C1 segment of cervical spinal cord (tissue), 14 donors: ENCODE measurements around the gene SIAH2.

Experiments
- DNase-seq, 14 donors: peaks; one replicate each; lab custom pipeline; 2025; lab: John Stamatoyannopoulos, UW

SIAH2 gene

DNA sequence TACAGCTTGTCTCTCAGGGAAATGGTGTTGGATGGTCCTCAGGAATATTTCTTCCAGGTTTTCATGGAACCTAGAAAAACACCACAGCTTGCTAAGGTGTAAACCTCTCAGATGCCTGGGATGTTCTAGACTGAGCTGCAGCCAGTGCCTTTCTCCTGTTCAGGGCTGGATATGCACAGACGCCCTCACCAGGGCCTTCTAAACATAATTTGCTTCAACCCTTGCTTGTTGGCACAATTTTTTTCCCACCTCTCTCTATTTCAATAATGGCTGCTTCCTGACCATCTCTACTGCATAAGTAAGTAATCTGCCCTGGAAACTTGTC is 28.2 kb downstream of the SIAH2 start:
- DNase-seq: no peak

DNA sequence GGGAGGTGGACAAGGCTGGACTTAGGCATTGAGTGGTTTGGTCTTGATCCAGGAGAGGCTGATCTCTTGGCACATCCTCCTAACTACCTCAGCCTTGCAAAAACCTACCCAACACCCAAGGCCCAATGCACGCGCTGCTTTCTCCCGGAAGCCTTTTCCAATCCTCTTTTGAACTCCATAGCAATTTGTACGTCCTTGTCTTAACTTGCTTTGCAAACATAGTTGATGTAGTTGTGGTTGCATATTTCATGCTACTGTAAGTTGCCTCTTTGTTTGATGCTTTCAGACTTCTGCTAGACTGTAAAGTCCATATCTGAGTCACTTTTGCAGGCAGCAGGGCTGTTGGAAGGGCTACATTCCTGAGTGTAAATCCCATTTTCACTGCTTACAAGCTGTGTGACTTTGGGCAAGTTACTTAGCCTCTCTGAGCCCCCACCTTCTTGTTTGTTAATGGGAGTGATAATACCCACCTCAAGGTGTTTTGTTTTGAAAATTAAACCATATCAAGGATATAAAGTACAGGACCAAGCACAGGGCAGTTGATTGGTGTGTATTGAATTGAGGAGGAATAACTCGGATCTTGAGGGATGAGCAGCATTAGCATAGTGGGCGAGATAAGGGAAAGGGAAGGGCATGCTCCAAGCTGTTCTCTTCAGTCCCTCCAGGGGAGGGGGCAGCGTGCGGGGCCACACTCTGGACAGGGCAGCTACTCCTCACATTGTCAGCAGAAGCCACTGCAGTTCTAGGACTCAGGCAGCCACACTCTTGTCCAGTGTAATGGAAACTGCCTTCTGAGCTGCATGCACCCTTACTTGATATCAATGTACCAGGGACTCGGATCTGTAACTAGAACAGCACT is 28.8 kb downstream of the SIAH2 start:
- no peak for DNase-seq

- DNase-seq: no peak
These were observed 29.5 kb downstream of the SIAH2 start for GRCh38 chr3:150733373-150733935.

GRCh38 chr3:150729682-150730360 is 33.1 kb downstream of the SIAH2 start:
- no peak for DNase-seq

DNA sequence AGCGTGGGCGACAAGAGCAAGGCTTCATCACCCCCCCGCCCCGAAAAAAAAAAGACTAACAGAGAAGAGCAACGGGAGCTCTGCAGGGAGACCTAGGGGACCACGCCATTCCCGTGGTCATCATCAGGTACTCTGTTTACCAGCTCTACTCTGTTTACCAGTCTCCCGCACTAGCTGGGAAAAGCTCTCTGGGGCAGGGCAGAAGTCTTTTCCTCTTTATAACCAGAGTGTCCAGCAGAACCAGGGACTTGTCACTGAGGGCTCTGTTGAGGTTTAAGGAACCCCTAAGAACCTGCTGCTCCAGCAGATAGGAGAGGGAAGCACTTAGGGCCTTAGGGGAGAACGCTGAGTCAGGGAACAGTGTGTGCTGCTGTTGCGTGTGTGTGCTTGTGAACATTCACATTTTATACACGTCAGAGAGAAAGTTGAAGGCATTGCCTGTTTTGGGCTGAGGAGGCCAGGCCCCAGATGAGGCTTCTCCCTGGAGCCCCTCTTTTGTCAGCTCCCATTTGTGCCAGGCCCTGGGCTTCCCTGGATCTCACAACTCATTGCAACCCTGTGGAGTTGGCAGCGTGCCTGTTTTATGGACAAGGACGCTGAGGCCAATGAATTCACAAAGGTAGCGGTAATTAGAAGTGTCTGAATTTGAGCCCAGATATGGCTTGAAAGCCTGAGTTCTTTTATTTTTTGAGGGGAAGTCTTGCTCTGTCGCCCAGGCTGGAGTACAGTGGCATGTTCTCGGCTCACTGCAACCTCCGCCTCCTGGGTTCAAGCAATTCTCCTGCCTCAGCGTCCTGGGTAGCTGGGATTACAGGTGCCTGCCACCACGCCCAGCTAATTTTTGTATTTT is 35.1 kb downstream of the SIAH2 start:
- DNase-seq: no peak

DNA sequence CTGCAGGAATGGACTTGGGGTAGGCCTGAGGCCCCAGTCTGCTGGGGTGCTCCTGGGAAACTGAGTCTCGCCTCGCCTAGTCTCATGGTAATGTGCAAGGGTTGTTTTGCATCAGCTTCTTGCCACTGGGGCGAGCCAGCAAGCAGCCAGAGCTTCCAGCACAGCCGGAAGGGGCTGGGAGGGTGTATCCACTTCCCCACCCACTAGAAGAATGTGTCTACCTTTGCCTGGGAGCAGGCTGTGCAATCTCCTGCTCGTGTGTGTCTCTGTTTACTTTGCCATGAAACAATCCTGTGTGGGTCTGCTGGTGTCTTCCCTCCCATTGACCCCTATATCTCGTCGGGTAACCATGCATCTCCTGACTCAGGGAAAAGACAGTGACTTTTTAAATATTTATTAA is 37.4 kb downstream of the SIAH2 start:
- DNase-seq: no peak

DNA sequence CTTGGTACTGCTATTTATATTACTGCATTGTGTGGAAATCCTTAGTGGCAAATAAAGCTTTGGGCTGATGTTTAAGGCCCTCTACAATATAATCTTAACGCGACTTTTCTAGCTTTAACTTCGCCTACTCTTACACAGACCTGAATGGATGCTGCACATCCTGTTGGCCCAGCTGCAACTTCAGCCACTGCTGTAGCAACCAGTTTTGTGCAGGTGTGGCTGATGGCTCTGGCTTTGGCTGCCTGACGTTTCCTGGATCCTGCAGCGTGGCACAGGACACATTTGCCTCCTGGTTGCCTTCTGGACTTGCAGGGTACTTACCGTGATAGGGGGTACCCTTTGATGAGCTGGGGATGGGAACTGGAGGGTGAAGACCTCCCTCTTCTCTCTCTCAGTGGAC is 39.0 kb downstream of the SIAH2 start:
- DNase-seq: no peak

DNA sequence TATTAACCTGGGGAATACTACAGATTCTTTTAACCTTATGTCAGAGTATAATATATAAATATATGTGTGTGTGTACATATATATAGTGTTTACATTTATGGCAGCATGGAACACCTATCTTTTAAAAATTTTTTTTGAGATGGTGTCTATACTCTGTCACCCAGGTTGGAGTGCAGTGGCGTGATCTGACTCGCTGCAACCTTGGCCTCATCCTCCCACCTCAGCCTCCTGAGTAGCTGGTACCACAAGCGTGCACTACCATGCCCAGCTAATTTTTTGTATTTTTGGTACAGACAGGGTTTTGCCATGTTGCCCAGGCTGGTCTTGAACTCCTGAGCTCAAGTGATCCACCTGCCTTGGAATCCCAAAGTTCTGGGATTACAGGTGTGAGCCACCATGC is 40.7 kb downstream of the SIAH2 start:
- no peak for DNase-seq

DNA sequence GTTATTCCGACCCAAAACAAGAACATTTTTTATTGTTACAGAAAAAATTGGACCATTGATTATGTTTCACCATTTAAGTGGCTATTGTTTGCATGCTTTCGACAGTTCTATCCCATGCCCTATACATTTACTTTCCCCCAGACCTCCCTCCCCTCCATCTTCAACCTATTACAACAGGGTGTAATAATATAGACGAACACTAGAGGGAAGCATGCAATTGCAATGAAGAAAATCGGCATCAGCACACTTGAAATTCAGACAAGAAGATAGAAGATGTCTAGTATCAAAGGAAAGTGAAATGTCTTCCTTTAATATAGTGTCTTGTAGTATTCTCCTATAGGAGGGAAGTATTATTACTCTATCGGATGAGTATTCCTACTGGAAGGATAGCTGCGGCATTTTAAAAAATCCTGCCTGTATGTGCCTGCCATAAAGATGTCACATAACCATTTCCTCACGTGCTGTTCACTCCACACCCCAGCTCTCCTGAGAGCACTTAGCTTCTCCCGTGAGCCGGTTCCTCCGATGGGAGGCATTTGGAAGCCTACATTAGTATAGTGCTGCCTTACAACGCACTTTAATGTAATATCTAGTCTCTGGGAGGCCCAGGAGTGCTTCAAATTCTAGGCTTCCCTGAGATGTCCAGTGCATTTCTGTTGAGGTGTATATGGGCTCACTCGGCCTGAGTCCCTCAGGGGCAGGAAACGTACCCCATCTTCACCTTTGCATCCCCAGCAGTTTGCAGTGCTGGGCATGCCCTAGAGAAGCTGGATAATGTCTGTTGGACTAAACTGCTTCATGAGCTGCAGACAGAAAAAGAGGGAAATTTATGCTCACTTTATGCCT is 41.5 kb downstream of the SIAH2 start:
- peak in 2 of 14 donors; percentile 12 to 60 for DNase-seq

DNA sequence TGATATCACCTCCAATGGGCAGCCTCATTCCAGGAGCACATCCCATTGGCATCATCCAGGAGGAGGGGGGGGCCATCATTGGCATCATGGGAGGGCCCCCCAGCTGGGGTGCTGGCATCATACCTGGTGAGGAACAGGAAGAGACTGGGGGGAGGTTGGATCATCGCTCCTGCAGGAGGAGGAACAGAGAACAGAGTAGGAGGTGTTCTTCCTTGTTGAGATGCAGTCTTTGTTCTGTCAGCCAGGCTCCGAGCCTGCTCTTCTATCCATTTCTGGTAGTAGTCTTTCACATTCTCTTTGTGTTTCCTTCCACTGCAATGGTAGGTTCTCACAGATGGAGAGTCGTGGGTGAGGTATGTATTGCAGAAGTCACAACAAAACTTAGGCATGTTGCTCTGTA is 42.5 kb downstream of the SIAH2 start:
- no peak for DNase-seq

- DNase-seq: no peak
These were observed 52.9 kb downstream of the SIAH2 start for GRCh38 chr3:150710097-150710496.

DNA sequence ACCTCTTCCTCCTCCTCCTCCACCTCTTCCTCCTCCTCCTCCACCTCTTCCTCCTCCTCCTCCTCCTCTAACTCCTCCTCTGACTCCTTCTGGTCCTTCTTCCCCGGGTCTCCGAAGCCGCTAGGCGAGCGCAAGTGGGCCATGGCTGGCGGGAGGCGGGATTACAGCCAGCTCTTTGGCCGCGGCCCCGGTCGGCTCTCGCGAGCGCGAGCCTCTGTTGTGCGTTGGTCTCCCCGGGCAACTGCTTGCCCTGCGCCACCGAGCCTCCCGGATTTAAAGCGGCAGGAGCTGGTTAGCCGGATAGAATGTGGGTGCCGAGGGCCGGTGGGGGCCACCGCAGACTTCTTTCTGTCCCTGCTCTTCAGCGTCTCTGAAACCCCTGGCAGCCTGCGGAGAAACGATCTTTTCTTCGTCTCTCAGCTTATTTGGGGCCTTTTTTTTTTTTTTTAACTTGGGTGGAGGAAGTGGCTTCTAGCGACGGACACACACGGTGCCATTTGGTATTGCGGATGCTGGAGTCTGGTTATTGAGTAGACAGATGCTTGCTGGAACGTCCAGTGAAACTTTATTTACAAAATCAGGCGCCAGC is 59.1 kb downstream of the SIAH2 start, which contains the start of gene ERICH6:
TSS of gene ERICH6 (minus strand) at position 165 of the 589 bp plus-strand sequence. CDS start at position 143, 22 bp downstream.
- DNase-seq: peak; percentile 14 to 87 (median 80)

DNA sequence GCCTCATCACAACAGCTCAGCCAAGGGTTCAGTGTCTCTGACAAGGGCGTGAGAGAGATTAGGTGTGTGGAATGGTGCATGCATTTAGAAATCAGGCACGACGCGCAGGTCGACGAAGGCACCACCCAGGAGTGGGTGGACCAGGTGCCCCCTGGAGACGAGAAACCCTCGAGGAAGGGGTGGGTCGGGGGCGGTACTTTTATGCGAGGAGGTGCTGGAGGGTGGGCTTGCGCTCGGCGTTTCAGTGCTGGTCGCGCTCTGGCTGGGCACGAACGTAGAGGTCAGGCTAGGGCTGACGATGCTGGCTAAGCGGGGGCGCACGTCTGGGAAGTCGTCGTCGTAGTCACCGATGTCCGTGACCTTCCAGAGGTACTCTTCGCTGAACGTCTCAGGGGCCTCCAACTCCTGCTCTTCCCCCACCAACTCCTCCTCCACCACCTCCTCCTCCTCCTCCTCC is 59.6 kb downstream of the SIAH2 start:
- DNase-seq: peak in 5 of 14 donors; percentile 38 to 70 (median 44)

- DNase-seq: no peak
These were observed 63.8 kb downstream of the SIAH2 start for GRCh38 chr3:150699068-150699639.

DNA sequence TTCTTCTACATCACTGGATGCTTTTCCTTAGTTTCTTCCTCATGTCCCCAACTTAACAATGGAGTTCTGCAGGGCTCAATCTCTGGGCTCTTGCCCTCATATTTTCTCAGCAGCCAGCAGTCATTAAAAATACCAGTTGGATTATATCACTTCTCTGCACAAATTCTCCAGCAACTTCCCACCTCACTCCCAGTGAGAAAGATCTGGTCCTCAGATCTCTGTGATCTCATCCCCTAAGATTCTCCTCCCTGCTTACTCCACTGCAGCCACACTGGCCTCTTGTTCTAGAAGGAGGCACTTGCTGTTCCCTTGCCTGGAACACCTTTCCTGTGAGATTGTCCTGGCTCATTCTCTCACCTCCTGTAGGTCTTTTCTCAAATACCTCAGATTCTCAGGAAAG is 65.3 kb downstream of the SIAH2 start:
- no peak for DNase-seq

DNA sequence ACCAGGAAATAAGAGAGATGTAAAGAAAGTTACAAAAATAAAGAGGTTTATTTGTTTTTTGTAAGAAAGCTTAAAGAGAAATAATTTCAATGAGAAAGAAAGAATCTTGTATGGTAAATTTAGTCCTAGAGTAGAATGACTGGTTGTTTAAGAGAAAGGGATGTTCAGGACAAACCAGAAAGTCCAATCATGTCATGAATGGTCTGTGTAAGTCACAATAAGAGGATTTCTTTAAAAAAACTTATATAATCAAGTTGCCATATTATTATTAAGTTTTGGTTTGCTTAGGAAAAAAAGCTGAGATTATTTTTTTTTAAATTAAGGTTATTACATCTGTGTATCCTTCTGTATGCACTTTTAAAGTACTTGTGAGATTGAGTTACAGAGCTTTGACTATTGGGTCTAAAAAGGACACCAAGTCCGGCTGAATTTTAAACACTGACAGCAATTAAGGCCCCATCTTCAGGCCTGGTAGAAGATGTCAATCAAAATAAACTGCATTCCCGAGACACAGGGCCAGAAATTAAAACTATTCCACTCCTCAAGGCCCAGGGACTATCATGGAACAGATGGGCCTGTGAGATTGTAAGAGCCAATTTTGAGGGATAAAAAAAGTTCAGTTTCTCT is 71.4 kb downstream of the SIAH2 start:
- DNase-seq: no peak
